GM18499 (cell line): ENCODE measurements around the gene CTDSPL2.
"Not testable (repeated sequence)": the region's sequence is repeated elsewhere in the genome, so short reads cannot be mapped to it uniquely, and the experiment has no call there.

Experiments
- ATAC-seq: cut with Tn5 transposase; IDR thresholded peaks from one replicate; pipeline ENCODE4 v1.9.1; 2021; ENCODE audit warnings: moderate number of reproducible peaks; ENCODE audit not compliant: insufficient read depth, unreplicated experiment

Gene CTDSPL2

DNA sequence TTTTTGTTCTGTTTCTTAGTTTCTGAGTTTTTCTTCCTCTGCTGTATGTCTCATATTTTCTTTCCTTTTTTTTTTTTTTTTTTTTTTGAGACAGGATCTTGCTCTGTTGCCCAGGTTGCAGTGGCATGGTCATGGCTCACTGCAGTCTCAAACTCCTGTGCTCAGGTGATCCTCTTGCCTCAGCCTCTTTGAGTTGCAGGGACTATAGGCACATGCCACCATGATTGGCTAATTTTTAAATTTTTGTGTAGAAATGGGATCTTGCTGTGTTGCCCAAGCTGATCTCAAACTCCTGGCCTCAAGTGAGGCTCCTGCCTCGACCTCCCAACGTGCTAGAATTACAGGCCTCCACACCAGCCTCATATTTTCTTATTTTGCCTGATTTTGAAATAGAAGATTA, 51.9 kb downstream of the CTDSPL2 start:
- no peak for ATAC-seq

DNA sequence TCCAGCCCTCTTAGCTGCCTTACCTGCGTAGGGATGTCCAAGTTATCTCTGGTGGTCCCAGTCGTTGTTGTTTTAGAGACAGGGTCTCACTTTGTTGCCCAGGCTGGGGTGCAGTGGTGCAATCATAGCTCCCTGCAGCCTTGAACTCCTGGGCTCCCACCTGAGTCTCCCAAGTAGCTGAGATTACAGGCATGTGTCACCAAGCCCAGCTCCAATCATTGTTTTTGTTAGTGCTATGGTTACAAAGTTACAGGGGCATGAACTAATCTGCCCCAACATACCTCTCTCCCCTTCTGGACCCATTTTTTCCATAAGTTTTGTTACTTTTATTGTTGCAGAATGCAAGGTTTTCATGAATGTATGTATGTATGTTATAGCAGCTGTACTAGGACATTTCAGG, 54.7 kb downstream of the CTDSPL2 start:
- no peak for ATAC-seq

DNA sequence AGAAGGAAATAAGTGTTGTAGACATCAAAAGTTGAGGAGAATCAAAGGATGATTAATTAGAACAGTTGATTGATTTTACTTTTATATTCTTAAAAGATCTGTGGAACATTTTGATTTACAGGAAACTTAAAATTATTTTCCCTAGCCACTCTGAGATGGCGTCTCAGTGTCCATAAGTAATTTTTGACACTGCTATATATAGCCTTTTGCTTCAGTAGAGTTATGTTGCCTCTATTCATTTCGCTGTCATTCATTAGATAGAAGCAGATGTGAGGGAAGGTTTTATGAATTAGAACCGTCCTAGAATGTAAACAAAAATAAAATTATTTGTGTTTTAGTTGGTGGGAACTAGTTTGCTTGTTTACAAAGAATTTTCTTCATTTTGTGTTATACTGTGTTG, 58.5 kb downstream of the CTDSPL2 start:
- ATAC-seq, result no peak

DNA sequence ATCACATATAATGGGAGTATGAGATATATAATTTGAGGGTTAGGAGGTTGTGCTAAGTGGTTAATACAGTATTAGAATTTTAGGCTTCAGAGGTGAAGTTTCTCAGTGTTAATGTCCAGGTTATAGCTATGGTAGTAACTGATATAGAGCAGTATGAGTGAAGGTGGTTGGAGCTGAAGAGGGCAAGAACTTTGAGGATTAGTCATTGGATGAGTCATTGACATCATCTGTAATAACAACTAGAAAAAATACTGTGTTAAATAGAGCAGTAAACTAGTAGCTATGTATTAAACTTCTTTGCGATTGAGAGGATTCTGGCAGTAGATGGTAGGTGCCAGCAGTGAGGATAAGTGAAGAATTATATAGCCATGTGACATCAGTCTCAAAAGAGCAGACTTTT, 62.0 kb downstream of the CTDSPL2 start:
- ATAC-seq, result no peak

GRCh38 chr15:44490622-44491021, 63.2 kb downstream of the CTDSPL2 start:
- ATAC-seq, result no peak

- ATAC-seq, result no peak
These were observed 64.6 kb downstream of the CTDSPL2 start for GRCh38 chr15:44492040-44492439.

DNA sequence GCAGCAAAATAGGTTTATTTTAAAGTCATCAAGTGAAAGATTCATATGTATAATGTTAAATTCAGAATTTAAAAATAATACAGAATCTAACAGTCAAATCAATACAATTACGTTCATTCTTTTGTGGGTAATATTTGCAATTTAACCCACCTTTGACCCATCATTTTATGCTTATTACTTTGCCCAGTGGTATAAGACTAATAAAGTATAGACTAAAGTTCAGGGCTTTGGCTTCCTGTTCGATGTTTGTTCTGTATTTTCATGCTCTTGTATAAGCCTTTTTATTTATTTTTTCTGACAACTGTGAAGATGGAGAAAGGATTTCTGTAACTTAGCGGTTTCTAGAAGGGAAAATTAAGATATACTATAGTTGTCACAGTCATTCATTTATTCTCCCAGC, 65.2 kb downstream of the CTDSPL2 start:
- ATAC-seq, result no peak

DNA sequence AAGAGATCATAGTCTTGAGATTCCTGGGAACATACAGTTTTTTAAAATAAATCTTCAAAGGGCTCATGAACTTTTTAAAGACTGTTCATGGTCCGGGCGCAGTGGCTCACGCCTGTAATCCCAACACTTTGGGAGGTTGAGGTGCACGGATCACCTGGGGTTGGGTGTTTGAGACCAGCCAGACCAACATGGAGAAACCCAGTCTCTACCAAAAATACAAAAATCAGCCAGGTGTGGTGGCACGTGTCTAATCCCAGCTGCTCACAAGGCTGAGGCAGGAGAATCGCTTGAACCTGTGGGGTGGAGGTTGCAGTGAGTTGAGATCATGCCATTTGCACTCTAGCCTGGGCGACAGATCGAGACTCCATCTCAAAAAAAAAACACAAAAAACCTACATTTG, 68.1 kb downstream of the CTDSPL2 start:
- no peak for ATAC-seq

- no peak for ATAC-seq
These were observed 73.1 kb downstream of the CTDSPL2 start for GRCh38 chr15:44500555-44500954.

DNA sequence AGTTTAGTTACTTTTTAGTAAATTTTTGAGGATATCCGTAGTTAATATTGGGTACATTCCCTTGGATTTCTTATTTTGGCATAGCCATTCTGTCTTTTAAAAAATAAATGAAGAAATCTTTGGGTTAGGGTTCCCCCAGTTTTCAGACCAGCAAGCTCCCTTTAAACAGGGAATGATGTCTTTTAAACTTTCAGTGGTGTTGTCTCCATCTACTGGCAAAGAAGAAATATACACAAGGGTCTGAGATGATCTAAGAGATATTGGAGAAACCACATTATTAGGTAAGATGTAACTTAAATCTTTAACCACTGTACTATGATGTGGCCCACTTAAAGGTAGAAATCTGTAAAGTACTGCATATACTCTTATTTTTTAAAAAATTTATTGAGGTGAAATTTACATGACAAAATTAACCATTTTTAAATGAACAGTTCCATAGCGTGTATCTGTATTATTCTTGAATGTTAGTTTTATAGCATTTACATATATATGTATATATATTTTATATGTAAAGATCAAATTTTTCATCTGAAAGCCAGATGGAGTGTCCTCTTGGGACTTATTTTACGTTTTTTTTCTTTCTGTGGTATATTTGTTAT, 74.4 kb downstream of the CTDSPL2 start:
- no peak for ATAC-seq

DNA sequence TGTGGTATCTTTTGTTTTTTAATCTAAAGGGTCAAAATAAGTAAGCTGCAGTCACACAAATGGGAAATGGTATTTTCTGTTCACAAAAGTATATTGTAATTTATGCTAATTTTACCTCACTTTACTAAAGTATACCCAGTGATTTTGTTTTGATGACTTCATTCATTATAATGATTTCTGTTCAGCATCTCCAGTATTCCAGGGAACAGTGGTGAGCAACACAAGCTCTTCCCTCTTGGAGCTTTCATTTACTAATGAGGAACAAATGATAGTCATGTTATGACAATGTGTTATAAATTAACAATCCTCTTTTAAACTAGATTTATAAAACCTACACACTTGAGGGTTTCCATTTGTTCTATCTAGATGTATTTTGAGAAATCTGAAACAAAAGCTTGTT, 89.0 kb downstream of the CTDSPL2 start:
- ATAC-seq, result no peak

DNA sequence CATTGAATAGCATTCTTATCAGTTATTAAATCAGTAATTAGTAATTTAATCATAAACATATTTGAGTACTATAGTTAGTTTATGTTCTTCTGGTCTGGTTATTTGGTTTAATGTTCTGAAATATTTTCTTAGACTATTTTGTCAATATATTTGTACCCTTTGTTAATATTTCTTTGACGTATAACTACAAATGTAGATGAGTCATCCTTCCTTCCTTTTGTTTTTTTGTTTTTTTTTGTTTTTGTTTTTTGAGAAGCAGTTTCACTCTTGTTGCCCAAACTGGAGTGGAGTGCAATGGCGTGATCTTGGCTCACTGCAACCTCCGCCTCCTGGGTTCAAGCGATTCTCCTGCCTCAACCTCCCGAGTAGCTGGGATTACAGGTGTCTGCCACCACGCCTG, 92.1 kb downstream of the CTDSPL2 start:
- no peak for ATAC-seq

DNA sequence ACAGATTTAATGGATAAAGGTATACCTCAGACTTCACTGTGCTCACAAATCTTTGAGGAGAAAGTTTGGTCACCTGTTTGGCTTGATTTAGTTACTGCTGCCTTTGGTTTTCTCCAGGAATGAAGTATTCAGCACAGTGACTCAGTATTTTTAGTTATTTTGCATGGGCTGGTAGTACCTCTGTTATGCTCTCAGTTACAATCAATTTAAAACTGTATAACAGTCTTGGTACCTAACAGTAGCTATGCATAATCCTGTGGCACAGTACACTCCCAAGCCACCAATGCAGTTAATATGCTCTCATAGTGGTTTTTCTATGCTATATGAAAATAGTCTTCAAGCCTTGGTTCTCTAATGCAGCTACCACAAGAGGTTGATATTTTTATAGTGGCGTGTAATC, 97.6 kb downstream of the CTDSPL2 start:
- no peak for ATAC-seq

GRCh38 chr15:44527241-44527640, 99.8 kb downstream of the CTDSPL2 start:
- no peak for ATAC-seq

DNA sequence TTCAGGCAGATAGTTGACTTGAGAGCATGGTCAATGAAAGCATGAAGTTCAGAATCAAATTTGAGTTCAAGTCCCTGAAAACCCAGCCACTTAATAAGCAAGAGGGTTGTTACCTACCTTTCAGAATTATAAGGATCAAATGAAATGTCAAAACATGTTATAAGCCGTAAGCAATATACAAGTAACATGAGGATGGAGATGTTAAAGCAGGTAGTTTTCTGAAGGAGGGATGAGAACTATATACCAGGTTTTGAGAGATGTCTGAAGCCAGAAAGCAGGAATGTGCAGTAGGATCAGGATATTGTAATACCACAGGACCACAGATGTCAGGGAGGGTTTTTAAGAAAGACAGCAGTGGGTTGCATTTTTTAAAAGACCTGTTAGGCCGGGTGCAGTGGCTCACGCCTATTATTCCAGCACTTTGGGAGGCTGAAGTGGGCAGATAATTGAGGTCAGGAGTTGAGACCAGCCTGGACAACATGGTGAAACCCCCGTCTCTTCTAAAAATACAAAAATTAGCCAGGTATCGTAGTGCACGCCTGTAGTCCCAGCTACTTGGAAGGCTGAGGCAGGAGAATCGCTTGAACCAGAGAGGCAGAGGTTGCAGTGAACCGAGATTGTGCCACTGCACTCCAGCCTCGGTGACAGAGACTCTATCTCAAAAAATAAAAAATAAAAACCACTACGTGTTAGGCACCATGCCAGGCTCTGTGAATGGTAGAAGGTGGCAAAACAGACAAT, 102.6 kb downstream of the CTDSPL2 start:
- no peak for ATAC-seq

- no peak for ATAC-seq
These were observed 103.2 kb downstream of the CTDSPL2 start for GRCh38 chr15:44530653-44531052.

DNA sequence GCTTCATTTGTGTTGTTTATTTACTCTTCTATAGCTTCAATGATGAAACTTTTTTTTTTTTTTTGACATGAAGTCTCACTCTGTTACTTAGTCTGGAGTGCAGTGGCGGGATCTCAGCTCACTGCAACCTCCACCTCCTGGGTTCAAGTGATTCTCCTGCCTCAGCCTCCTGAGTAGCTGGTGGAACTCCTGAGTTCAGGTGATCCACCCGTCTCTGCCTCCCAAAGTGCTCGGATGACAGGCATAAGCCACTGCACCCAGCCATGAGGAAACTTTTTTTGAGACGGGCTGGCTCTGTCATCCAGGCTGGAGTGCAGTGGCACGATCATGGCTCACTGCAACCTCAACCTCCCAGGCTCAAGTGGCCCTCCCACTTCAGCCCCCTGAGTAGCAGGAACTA, 104.8 kb downstream of the CTDSPL2 start:
- ATAC-seq, result not testable (repeated sequence)

- no peak for ATAC-seq
These were observed 105.3 kb downstream of the CTDSPL2 start for GRCh38 chr15:44532689-44533088.

DNA sequence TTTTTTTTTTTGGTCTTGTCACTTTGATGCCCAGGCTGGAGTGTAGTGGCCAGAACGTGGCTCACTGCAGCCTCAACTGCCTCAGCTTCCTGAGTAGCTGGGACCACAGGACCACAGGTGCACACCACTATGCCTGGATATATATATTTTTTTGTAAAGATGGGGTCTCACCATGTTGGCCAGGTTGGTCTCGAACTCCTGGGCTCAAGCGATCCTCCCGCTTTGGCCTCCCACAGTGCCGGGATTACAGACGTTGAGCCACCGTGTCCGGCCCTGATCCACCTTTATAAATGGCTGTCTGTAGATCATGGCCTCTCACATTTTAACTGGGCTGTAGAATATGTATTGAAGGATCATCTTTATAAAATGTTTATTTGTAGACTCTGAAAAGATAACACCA, 107.7 kb downstream of the CTDSPL2 start:
- ATAC-seq, result no peak

DNA sequence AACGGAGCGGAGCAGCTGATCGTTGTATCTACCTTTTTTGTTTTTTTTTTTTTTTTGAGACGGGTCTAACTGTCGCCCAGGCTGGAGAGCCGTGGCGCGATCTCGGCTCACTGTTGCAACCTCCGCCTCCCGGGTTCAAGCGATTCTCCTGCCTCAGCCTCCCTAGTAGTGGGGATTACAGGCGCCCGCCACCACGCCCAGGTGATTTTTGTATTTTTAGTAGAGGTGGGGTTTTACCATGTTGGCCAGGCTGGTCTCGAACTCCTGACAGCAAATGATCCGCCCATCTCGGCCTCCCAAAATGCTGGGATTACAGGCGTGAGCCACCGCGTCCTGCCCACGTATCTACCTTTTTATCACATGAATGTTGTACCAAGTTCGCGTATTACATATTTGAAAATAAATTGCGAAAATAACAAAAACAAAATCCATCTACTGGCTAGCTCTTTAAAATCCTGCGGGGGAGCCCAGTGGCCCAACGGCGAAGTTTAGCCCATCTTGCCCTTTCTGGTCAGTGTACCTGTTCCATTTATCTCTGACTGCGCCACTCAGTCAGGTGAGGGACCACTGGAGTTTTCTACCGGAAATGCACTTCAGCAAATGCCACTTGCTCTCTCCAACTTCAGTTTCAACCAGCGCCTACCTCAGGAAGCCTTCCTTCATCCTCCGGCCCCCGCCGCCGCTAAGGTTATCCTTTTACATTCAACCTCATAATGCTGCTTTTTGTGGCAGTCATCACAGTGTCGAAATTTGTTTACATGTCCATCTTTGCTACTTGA, 108.3 kb downstream of the CTDSPL2 start:
- no peak for ATAC-seq

- peak; percentile 35 for ATAC-seq
These were observed 109.0 kb downstream of the CTDSPL2 start for GRCh38 chr15:44536302-44536961.
